Stimulated activated CD4-positive, alpha-beta T cell treated with anti-CD3 and anti-CD28 coated beads, TNF-alpha, amount 100 ng/mL, for 1 hour (primary cell): ENCODE measurements around the gene ANKRD42.
"Not testable (repeated sequence)": the region's sequence is repeated elsewhere in the genome, so short reads cannot be mapped to it uniquely, and the experiment has no call there.

Source experiments
- DNase-seq, 3 donors: peaks; one replicate each; pipeline ENCODE4 v3.0.0-alpha.2; 2020; ENCODE audit warnings: low read depth in 3 of 3, low spot score in 1 of 3

Gene ANKRD42

DNA sequence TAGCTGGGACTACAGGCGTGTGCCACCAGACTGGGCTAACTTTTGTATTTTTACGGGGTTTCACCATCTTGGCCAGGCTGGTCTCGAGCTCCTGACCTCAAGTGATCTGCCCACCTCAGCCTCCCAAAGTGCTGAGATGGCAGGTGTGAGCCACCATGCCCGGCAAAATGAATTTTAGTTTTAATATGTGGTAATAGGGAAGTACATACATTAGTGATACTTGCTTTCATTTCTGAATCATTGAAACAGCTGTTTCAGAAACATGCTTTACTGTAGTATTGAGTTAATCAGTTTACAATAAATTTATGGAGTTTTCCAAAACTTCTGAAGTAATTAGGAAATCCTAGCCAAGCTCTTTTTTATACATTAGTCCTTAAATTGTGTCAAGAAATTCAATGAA is 21.0 kb upstream of the ANKRD42 start:
- no peak for DNase-seq

DNA sequence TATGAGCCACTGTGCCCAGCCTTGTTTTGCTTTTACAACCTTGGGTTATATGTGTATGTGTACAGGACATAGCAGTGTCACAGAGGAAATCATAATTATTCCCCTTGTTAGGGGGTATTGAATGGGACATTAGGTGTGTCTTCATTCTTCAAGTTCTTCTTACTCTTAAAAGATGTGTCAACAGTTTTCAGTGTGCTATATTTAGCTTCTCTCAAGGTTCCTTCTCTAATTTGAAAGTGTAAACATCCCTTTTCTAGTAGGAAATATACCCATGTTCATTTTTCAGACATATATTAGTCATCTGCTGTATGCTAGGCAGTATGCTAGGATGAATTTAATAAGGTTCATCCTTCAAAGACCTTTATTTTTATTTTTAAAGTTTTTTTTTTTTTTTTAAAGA is 19.5 kb upstream of the ANKRD42 start:
- no peak for DNase-seq

DNA sequence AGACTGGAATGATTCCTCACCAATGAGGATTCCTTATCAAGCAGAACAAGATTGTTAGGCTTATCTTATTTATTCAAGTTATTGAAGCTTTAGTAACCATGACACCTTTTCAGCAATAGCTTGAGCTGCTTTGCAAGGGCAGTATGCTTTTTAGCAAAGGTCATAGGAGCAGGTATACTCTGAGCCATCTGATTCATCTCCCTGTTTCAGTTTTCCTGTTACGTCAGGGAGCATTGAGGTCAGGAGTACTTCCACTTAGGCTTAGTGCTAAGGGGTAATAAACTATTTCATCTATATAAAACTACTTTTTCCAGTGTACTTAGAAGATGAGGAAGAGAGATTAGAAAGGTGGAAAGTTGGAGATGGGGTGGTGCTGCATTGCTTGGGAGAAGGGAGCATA is 17.7 kb upstream of the ANKRD42 start:
- no peak for DNase-seq

DNA sequence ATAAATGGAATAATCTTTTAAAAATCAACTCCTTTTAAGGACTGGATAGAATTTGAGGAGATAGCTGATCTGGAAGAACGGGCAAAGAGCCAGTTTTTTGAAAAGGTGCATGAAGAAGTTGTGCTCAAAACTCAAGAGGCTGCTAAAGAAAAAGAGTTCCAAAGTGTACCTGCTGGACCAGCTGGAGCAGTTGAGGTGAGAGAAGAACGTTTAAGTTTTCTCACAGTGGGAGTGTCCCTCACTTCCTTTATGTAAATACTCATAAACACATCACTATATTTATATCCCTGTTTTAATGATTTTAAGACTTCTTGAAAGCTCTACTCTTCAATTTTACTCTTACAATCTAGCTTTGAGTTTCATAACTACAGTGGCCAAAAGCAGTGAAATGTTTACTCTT is 11.7 kb upstream of the ANKRD42 start:
- no peak for DNase-seq

DNA sequence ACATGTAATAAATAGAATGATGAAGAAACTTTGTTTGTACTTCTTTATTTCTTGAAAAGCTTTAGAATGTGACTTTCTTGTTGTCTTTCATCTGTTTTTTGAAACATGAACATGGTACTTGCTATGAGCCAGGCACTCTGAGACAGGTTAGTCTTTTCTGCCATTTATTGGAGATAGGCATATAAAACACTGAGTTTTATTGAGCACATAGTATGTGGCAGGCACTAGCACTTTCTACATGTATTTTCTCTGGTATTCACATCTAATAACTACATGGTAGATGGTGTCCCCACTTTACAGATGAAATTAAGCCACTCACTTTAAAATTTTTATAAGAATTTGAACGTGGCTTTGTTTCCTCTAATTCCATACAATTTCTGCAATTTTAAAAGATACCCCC is 7.7 kb upstream of the ANKRD42 start:
- DNase-seq = no peak

DNA sequence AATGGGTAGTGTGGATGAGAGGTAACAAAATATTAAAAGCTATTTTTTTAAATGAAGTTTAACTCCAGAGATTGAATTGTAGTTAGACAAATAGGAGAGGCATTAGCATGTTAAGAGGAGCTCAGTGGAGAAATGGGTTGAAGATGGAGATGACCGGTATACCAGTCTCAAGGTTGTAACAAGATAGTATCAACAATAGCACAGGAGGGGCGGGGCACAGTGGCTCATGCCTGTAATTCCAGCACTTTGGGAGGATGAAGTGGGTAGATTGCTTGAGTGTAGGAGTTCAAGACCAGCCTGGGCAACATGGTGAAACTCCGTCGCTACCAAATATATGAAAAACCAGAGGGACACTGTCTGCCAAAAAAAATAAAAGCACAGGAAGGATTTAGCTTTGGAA is 6.0 kb upstream of the ANKRD42 start:
- DNase-seq = no peak

DNA sequence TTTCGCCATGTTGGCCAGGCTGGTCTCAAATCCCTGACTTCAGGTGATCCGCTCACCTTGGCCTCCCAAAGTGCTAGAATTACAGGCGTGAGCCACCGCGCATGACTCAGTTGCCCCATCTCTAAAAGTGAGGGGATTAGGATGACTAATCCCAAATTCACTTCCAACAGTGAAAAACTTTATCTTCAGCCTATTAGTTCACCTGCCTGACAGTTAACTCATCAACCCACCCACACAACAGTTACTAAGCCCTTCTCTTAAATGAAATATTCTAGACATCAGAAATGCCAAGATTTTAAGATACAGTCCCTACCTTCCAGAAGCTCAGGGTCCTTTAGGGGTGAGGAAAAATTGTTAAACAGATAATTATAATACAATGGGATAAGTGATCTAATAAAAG is 2.0 kb upstream of the ANKRD42 start:
- DNase-seq = no peak

DNA sequence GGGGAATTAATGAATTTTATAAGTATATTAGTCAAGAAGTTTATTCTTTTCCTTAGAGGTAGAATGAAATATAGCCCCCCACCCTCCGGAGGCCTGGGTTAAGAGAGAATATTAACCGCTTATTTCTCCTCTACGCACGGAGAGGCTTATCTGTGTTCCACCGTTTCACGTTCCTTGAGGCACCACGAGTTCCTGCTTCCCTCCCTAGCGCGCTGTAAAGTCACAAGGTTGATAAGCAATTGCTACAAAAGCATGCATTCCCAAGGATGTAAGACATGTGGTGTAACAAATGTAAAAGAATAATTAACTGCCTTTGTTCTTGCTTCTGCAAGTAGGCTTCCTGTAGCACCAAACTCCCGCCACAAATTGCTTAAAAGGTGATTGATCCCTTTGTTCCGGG is 1.5 kb upstream of the ANKRD42 start:
- DNase-seq = no peak

DNA sequence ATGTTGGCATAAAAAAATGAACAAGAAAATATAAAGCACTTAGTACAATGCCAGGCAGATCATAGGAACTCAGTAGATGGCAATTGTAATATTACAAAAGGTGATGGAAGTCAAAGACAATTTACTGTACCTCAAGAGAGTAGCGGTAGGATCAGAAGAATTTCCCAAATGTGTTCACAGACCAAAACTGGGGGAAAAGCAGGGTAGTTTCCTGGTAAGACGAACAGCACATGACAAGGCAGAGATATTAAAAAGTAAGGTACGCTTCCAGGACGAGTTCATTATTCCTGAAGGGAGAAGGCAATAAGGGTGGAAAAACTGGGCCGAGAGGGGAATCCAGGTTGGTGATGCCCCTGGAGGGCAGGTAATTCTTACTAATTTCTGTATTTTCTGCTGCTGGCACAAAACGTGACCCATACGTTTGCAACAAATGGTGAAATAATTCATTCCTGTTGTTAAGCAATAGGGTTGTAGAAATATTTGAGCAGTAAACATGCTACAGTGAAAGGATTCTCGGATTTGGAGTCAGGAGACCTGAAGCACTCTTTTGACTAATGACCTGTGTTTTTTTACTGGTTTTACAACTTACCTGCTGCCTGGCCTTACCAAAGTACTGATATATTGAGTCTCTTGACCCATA is 786 bp upstream of the ANKRD42 start:
- DNase-seq = no peak

DNA sequence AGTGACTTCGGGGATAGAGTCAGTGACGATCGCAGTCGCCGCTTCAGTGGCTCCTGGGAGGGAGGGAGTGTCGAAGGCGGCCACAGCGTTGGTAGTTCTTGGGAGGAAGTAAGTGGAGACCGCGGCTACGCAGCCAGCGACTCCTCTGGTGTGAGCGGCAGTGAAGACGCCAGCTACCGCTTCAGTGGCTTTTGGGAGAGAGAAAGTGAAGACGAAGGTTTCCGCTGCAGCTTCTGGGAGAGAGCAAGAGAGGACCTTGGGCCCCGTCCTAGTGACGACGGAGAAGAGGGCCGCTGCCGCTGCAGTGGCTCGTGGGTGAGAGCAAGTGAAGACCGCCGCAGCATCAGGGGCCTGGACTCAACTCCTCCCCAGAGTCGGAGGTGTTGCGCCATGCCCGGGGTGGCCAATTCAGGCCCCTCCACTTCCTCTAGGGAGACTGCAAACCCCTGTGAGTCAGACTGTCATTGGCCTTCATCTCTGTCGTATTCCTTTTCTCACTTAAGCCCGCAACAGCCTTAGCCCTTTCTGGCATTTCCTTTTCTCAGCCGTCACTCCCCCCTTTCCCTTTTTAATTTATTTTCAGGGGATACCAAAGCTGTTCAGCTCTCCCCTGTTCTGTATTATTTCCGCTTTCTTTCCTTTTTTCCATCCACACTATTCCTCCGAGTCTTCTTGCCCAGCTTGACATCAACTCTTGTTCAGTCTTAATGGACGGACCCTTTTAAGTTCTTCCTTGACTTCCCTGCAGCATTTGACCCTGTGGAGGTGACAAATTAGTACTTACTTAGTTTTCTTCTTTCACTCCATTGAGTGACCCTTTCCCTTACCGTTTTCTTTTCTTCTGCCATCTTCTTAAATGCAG is 1.0 kb downstream of the ANKRD42 start:
- peak in 1 of 3 donors; percentile 14 for DNase-seq

DNA sequence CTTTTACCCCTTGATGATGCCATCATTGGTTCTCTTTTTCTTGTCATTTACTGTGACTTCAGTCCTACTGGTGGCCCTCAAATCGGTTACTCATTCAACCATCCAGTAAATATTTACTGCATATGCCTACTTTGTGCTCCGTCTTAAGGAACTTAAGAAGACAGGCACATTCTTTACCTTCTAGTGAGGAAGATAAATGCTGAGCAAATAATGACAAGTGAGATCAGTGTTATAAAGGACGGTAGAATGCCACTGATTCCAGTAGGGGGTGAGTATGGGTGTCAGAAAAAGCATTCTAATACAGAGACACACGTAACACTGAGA is 1.6 kb downstream of the ANKRD42 start:
- no peak for DNase-seq

DNA sequence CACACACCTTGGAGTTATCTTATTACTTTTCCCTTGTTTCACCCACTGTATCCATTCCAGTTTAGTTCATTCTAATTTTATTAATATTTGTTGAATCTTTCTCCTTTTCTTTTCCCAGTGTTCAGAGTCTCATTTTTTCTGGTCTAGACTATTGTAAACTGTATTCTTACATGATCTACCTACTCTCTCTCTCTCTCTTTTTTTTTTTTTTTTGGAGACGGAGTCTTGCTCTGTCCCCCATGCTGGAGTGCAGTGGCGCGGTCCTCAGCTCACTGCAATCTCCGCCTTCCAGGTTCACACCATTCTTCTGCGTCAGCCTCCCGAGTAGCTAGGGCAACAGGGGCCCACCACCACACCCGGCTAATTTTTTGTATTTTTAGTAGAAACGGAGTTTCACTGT is 2.1 kb downstream of the ANKRD42 start:
- no peak for DNase-seq

DNA sequence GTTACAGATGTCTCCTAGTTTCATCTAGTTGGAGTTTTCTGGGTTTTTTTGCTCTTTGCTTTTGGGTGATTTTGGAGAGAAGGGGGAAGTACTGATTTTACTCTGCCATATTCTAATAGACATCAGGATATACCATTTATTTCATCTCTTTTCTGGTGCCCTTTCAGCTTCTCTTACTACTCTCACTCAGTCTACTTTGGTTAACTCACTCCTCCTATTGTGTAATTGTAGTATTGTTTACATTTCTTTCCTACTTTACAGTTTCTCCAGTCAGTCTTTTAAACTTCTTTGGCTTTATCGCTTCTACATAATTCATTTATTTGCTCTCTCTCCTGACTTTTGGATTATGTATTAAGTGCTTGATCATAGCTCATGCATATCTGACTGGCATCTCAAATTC is 6.5 kb downstream of the ANKRD42 start:
- no peak for DNase-seq

DNA sequence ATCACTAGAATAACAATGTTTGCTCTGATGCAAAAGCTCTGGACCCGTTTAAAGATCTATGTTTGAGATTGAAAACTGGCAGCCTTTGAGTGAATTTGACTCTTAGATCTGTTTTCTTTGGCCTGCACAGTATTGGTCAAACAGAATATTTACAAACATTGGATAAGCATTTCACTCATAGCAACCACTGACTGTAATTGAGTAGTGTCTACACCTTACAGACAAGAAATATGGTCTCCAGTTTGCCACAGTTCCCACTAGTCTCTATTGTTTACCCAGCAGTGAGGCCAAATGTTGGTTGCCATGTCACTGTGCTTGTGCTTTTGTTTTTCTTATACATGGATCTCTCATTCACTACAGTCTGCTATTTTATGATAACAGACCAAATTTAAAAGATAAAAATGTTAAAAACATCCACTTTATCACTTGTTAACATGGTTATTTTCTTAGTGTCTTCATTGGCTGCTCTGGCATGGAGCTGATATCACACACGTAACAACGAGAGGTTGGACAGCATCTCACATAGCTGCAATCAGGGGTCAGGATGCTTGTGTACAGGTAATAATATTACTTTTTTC is 12.2 kb downstream of the ANKRD42 start:
- DNase-seq = no peak

DNA sequence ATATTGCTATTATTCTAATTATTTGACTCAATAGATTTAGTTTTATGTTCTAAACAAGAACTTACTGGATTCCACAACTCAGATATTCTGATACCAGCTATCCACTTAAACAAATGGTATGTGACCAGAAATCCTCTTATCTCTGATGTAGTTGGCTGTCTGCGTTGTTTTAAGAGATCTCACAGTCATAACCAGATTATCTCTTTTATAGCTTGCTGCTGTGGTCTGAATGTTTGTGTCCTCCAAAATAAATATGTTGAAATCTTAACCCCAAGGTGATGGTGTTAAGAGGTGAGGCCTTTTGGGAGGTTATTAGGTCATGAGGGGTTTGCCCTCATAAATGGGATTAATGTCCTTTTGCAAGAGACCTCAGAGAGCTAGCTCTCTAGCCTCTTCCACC is 12.7 kb downstream of the ANKRD42 start:
- DNase-seq = no peak

DNA sequence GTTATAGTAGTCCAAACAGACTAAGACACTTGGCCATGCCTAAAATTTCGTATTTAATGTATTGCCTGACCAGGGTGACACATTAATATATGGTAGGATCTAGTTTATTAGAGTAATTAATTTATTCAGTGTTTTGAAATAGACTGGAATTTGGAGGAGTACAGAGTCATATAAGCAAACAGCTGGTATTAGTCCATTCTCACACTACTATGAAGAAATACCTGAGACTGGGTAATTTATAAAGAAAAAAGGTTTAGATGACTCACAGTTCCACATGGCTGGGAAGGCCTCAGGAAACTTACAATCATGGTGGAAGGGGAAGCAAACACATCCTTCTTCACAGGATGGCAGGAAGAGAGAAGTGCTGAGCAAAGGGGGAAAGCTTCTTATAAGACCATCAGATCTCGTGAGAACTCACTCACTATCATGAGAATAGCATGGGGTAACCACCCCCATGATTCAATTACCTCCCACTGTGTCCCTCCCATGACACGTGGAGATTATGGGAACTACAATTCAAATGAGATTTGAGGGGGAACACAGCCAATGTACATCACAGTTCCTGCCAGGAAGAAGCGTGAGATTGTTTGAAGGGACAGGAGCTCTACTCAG is 13.4 kb downstream of the ANKRD42 start:
- DNase-seq = not testable (repeated sequence)

DNA sequence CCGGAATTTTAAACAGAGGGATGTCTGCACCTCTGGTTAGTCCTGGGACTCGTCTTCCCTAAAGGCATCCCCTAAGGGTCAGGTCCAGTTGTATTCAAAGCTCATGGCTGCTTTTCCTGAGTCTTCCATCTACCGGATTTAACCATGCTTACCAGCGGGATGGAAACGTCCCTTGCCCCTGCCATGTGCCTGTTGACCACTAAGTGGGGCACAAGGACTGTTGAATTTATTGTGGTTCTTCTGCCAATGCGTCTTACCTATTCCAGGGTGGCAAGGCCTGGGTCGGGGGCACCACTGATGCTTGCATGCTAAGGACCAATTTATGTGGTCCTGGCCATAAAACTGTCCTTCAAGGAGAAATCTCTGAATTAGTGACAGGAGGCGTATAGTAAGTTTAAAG is 25.6 kb downstream of the ANKRD42 start:
- no peak for DNase-seq

DNA sequence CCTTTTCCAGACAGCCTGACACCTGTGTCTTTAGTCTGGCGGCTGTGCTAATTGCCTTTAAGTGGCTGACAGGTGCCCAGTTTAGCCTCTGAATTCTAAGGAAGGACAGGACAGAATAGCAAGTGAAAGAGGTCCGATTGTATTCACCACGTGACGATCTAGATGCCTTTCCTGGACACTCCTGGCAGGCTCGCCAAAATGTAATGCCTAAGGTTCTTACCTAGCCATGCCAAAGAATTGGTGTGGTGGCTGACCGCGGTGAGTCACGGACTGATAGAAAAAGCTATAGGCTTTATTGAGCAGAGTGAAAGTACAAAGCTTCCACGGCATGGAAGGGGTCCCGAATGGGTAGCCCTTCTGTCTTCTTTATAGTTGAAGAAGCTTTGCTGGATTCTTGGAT is 26.7 kb downstream of the ANKRD42 start:
- DNase-seq = no peak

DNA sequence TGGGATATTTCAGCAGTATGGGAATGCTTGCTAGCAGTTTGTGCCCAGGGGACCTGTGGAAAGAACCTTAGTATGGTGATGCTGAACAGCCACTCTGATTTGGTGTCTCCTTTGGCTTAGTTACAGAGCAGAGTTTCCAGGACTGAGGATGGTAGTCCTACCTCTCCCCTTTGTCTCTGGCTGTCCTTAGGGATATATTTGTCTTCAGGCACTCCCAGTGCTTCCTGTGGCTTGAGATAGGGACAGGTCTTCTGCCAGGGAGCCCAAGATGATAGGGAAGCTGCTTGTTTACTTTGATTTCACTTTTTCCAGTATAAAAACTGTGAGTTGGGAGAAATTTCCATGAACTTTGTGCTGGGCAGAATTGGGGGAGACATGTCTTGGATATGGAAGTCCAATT is 28.2 kb downstream of the ANKRD42 start:
- no peak for DNase-seq

DNA sequence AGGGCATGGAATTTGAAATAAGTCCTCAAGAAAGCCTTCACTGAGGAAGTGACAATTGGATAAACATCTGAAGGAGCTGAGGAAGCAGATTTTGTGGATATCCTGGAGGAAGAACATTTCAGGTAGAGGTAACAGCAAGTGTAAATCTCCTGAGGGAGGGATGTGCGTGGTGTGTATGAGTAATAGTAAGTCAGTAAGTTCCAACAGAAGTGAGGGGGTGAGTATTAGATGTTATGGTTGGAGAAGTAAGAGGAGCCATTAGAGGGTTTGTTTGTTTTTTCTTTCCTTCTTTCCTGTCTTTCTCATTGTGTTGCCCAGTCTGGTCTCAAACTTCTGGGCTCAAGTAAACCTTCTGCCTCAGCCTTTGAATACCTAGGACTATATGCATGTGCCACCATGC is 29.0 kb downstream of the ANKRD42 start:
- DNase-seq = no peak

DNA sequence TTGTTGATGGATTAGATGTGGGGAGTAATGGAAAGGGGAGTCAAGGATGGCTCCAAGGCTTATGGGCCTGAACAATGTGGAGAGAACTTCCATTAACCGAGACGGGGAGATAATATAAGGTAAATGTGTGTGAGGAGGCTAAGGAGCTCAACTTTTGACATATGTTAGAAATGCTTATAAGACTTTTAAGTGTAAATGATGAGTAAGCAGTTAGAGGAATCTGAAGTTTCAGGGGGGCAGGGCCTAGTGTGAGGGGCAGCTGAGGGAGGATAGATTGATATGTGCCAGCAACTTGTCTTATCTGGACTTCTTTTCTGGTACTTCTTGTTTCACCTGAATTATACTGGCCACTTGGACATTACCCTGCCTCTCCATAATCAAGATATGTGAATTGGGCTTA is 29.9 kb downstream of the ANKRD42 start:
- no peak for DNase-seq

DNA sequence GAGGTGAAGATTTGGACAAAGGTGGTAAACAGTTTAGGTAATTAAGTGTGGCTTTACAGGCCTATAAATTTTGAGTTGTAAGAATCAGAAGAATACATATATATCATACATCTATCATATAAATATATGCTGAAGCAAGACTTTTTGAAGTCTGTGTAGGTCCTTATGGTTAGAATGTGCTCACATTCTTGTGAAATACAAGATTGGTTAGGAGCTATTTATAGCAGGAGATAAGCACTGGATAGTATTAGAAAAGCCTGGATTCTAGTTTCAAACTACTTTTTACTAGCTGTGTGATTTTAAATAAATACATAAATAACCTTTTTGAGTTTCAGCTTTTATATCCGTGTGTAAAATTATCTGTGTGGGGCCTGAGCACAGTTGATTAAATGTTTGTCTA is 42.3 kb downstream of the ANKRD42 start:
- no peak for DNase-seq
